Measurements from ENCODE around the gene HOXA9. TPM values are rescaled to one million over a fixed set of nuclear protein-coding genes. Genes with fewer than 3 reads are reported as not detected.

HOXA9 gene
- total RNA-seq, 6 donors from 2014 or later: 0.30 to 6.1 (median 0.49) TPM; not detected in 1

DNA sequence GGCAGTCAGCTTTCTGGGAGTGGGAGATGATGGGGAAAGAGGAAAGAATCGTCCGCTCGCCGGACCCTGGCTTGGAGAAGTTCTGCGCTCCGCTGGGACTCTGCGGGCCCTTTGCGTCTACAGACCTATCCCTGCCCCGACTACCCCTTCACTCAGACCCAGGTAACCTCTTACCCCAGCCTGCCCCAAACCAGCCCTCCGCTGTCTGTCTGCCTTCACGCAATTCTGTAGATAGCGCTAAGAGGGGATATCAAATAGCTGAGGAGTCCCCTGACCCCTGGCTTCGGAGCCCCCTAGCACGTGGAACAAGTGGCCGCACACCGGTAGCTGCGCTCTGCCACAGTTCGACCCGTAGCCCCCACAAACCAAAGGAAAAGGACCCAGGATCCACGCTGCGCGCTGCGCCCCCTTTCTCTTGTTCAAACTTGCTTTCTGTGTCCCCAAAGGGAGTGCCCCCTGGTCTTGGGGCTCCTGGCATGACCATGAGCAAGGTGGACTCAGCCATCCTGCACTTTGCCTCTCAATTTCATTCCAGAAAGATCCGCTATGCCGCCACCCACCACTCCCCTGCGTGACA, 41.8 kb downstream of the HOXA9 start:
- peaks cover 16 to 42% (median 22%) of the 10 kb centered on the region in 4 donors for H3K4me1 ChIP-seq
- no peaks in the 10 kb centered on the region for H3K27me3 ChIP-seq
- DNase-seq (peak in 1 of 2 donors; percentile 36), ATAC-seq (ENCODE audit: low FRiP score in 2 of 2) (no peak)
- peak overlapping the region; percentile 84 to 97 (median 90) for H3K27ac ChIP-seq
- no peaks in the 10 kb centered on the region for H3K9me3 ChIP-seq
- H3K4me3 ChIP-seq: peak overlapping the region in 3 of 4 donors; percentile 18 to 41 (median 41)
- 44 to 48% methylated on average over 11 to 26 of the region's 26 CpGs for WGBS, 2 donors
- TF ChIP-seq POLR2AphosphoS5 (IDR thresholded peaks at IDR 0.05) (no peak), EP300 (IDR thresholded peaks at IDR 0.05) (no peak), POLR2A (IDR thresholded peaks at IDR 0.05) (no peak)
- TF ChIP-seq, protein P1, sequence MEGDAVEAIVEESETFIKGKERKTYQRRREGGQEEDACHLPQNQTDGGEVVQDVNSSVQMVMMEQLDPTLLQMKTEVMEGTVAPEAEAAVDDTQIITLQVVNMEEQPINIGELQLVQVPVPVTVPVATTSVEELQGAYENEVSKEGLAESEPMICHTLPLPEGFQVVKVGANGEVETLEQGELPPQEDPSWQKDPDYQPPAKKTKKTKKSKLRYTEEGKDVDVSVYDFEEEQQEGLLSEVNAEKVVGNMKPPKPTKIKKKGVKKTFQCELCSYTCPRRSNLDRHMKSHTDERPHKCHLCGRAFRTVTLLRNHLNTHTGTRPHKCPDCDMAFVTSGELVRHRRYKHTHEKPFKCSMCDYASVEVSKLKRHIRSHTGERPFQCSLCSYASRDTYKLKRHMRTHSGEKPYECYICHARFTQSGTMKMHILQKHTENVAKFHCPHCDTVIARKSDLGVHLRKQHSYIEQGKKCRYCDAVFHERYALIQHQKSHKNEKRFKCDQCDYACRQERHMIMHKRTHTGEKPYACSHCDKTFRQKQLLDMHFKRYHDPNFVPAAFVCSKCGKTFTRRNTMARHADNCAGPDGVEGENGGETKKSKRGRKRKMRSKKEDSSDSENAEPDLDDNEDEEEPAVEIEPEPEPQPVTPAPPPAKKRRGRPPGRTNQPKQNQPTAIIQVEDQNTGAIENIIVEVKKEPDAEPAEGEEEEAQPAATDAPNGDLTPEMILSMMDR (IDR thresholded peaks at IDR 0.05): no peak
- H3K36me3 ChIP-seq: no peaks in the 10 kb centered on the region

DNA sequence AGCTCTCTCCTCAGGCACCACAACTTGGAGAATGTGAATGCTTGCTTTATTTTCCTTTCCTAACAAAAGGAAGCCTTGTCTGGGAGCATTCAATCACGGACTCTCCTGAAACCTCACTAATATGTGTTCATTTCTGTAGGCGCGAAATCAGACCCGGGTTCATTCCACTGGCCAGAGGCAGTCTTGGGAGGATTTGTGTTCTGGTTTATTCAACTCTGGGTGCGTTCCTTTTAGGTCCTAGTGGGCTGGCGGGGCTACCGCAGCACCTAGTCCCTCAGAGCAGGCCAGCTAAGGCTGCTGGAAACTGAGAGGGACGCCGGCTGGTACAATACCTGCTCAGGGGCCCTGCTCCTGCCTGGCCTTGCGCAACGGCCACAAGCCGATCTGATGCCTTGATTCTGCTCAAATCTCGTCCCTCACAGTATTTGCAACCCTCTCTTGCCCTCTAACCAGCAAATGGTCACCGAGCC, 42.3 kb downstream of the HOXA9 start:
- no peak for TF ChIP-seq EP300 (IDR thresholded peaks at IDR 0.05)
- TF ChIP-seq, protein P1 (IDR thresholded peaks at IDR 0.05): no peak
- no peak for TF ChIP-seq POLR2A (IDR thresholded peaks at IDR 0.05)
- TF ChIP-seq POLR2AphosphoS5 (IDR thresholded peaks at IDR 0.05): no peak
- ATAC-seq (ENCODE audit: low FRiP score in 2 of 2): no peak
- Histone ChIP-seq H3K27me3 (peaks cover 0 to 2% (median 0%) of the 10 kb centered on the region in 4 donors), H3K36me3 (no peaks in the 10 kb centered on the region), H3K27ac (peak overlapping the region; percentile 84 to 97 (median 90)), H3K4me1 (peaks cover 11 to 46% (median 22%) of the 10 kb centered on the region in 4 donors), H3K9me3 (no peaks in the 10 kb centered on the region), H3K4me3 (peak overlapping the region in 3 of 4 donors; percentile 18 to 41 (median 41))
- DNase-seq: no peak
- 30 to 39% methylated on average over 13 to 14 of the region's 14 CpGs for WGBS, 2 donors

DNA sequence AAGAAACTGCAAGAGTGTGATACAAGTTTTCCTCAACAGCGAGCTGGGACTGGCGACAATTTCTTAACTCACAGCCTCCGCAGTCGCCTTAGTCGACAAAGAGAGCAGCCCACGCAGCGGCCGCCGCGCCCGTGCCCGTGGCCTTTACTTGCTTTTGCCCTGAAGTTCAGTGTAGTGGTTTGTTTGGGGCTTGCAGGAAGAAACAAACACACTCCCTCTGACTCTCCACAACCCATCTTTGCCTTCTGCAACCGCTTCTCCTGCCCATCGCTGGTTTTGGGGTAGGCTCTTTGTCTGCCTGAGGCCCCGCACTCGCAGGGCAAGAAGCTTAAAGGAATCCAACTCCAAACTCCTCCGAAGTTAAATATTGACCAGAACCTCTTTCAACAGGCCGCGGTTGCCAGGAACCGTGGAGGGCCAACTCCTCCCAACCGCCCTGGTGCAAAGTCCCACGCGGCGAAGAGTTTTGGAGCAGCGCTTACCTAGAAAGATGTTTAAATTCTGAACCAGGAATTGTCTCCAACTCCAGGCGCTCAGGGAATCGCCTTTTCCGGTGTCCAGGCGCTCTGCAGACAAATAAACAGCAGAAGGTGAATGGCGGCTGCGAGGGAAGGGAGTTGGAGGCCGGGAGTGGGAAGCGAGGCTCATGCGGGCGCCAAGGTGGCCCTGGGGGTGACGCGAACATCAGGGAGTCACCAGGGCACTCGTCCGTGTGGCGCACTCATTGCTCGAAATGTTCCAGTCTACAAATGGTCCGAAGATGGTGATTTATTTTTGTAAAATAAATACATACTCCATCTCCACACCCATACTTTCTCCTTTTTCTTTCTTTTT, 43.0 kb downstream of the HOXA9 start:
- Histone ChIP-seq H3K4me3 (peak overlapping the region in 3 of 4 donors; percentile 18 to 41 (median 41)), H3K4me1 (peaks cover 11 to 42% (median 22%) of the 10 kb centered on the region in 4 donors), H3K36me3 (no peaks in the 10 kb centered on the region), H3K27ac (peak overlapping the region; percentile 84 to 97 (median 90)), H3K9me3 (no peaks in the 10 kb centered on the region), H3K27me3 (peaks cover 0 to 2% (median 0%) of the 10 kb centered on the region in 4 donors)
- 40 to 47% methylated on average over 36 to 42 of the region's 42 CpGs for WGBS, 2 donors
- ATAC-seq (ENCODE audit: low FRiP score in 2 of 2) (no peak), DNase-seq (peak in 1 of 2 donors; percentile 83)
- TF ChIP-seq POLR2A (IDR thresholded peaks at IDR 0.05) (no peak), POLR2AphosphoS5 (IDR thresholded peaks at IDR 0.05) (no peak), EP300 (IDR thresholded peaks at IDR 0.05) (no peak)
- TF ChIP-seq, protein P1 (IDR thresholded peaks at IDR 0.05): no peak

DNA sequence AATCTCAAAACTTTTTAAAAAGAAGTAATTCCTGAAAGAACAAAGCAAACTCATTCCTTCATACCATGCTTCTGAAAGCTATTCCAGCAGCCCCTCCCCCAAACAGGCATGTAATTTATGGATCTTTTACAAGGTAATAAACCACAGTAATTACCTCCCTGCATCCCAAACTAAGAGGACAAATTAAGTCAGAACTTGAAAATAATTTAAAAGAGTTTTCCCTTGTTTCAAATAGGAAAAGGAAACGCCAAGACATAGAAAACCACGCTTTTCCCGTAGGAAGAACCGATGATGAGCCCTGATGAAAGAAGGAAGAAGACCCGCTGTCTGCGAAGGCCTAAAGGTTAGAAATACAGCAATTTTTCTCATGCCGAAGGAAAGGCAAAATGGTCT, 43.7 kb downstream of the HOXA9 start:
- WGBS, 2 donors: 26 to 39% methylated on average over 7 of the region's 7 CpGs
- no peaks in the 10 kb centered on the region for H3K36me3 ChIP-seq
- H3K9me3 ChIP-seq: no peaks in the 10 kb centered on the region
- H3K27ac ChIP-seq: peak overlapping the region; percentile 84 to 97 (median 90)
- peaks cover 0 to 2% (median 0%) of the 10 kb centered on the region in 4 donors for H3K27me3 ChIP-seq
- no peak for DNase-seq
- peak overlapping the region in 3 of 4 donors; percentile 18 to 41 (median 41) for H3K4me3 ChIP-seq
- H3K4me1 ChIP-seq: peaks cover 11 to 39% (median 20%) of the 10 kb centered on the region in 4 donors
- TF ChIP-seq EP300 (IDR thresholded peaks at IDR 0.05): no peak
- TF ChIP-seq POLR2AphosphoS5 (IDR thresholded peaks at IDR 0.05): no peak
- TF ChIP-seq, protein P1 (IDR thresholded peaks at IDR 0.05): no peak
- TF ChIP-seq POLR2A (IDR thresholded peaks at IDR 0.05): no peak
- ATAC-seq (ENCODE audit: low FRiP score in 2 of 2): no peak
